Nephron progenitor cell (in vitro differentiated cells): ENCODE results near the gene CELF4.

Experiments
- DNase-seq: peaks from one replicate; pipeline ENCODE4 v3.0.0; 2021
- H3K27ac Mint-ChIP-seq: 2 replicates; pipeline ENCODE4 v1.8.0; 2021; ENCODE audit warnings: mild to moderate bottlenecking, moderate library complexity, mixed read lengths
- H3K27me3 Mint-ChIP-seq: 2 replicates; pipeline ENCODE4 v1.8.0; 2021; ENCODE audit warnings: mild to moderate bottlenecking, low read depth, mixed read lengths; ENCODE audit not compliant: poor library complexity
- H3K36me3 Mint-ChIP-seq: 2 replicates; pipeline ENCODE4 v1.8.0; 2021; ENCODE audit warnings: low read depth, mixed read lengths
- H3K4me1 Mint-ChIP-seq: 2 replicates; pipeline ENCODE4 v1.8.0; 2021; ENCODE audit warnings: mixed read lengths
- H3K4me3 Mint-ChIP-seq: 2 replicates; pipeline ENCODE4 v1.8.0; 2021; ENCODE audit warnings: mild to moderate bottlenecking, moderate library complexity, mixed read lengths
- H3K9me3 Mint-ChIP-seq: 2 replicates; pipeline ENCODE4 v1.8.0; 2021; ENCODE audit warnings: mild to moderate bottlenecking, moderate library complexity, mixed read lengths
- TF ChIP-seq, protein P1 (sequence below): fragments of 200-600 bp; sonication (generic); IDR thresholded peaks from 2 replicates; pipeline ENCODE4 v1.5.0; 2021; ENCODE audit warnings: antibody characterized with exemption

CELF4 gene

DNA sequence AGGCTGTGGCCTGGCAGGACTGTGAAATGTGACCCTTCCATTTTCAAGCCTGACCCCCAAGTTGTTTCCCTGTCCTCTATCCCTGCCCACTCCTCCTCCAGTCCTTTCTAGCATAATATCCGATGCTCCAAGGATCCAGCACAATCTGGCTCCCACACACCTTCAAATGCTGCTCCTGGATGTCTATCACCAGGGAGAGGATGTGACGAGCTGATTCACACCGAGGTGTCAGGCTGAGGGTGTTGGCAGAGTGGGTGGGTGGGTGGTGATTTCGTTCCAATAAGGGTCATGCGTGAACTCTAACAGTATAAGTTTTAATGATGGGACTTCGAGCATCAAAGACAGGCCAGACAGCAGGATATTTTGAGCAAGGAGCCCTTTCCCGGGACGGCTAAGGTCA, 107.8 kb downstream of the CELF4 start:
- H3K36me3 Mint-ChIP-seq: no peaks in the 10 kb centered on the region
- peak overlapping the region; percentile 29 for H3K4me3 Mint-ChIP-seq
- peaks cover 17% of the 10 kb centered on the region for H3K27me3 Mint-ChIP-seq

DNA sequence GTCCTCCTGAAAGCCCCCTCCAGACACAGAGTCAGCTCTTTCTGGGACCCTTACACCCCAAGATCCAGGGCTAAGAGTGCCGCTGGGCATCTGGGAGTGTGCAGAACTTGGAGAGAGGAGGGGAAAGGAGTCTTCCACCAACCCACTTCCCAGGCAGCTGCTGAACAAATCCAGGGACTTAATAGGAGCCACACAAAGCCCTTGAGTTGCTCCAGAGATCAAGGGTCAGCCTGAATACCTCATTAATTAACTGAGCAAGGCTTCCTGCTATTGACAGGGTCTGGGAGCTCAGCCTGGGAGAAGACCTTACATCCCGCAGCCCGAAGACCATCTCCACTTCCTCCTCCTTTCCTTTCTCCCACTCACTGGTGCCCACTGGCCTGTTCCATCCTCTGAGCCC, 108.3 kb downstream of the CELF4 start:
- Mint-ChIP-seq H3K27ac (peak overlapping the region; percentile 61), H3K36me3 (no peaks in the 10 kb centered on the region), H3K4me1 (peaks cover 66% of the 10 kb centered on the region), H3K9me3 (peaks cover 4% of the 10 kb centered on the region), H3K4me3 (peak overlapping the region; percentile 29), H3K27me3 (peaks cover 16% of the 10 kb centered on the region)
- TF ChIP-seq, protein P1, sequence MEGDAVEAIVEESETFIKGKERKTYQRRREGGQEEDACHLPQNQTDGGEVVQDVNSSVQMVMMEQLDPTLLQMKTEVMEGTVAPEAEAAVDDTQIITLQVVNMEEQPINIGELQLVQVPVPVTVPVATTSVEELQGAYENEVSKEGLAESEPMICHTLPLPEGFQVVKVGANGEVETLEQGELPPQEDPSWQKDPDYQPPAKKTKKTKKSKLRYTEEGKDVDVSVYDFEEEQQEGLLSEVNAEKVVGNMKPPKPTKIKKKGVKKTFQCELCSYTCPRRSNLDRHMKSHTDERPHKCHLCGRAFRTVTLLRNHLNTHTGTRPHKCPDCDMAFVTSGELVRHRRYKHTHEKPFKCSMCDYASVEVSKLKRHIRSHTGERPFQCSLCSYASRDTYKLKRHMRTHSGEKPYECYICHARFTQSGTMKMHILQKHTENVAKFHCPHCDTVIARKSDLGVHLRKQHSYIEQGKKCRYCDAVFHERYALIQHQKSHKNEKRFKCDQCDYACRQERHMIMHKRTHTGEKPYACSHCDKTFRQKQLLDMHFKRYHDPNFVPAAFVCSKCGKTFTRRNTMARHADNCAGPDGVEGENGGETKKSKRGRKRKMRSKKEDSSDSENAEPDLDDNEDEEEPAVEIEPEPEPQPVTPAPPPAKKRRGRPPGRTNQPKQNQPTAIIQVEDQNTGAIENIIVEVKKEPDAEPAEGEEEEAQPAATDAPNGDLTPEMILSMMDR: no peak
- peak; percentile 40 for DNase-seq

More for the DNA sequence above, 107.8 kb downstream of the CELF4 start:
- peaks cover 62% of the 10 kb centered on the region for H3K4me1 Mint-ChIP-seq
- DNase-seq: no peak
- TF ChIP-seq, protein P1: no peak
- peaks cover 4% of the 10 kb centered on the region for H3K9me3 Mint-ChIP-seq
- peak overlapping the region; percentile 61 for H3K27ac Mint-ChIP-seq

DNA sequence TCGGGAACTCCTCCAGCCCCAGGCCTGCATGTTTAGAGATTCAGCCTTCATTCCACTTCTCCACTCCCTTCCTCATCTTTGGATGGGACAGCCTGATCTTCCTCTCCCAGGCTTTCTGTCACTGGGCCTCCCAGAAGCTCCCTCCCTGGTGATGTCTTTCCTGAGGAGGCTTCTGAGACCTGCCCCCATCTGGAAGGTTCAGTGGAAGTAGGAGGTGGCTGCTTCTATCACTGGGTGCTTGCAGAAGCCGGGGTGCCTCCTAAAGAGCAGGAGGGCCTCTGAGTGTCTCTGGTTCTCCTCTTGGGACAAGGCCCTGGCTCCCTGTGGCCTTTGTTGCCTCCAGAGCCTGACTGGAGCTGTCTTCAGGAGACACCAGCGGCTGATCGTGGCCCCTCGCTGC, 108.7 kb downstream of the CELF4 start:
- Mint-ChIP-seq H3K4me1 (peaks cover 71% of the 10 kb centered on the region), H3K27ac (no peak overlapping the region), H3K27me3 (peaks cover 14% of the 10 kb centered on the region), H3K36me3 (no peaks in the 10 kb centered on the region), H3K4me3 (no peak overlapping the region), H3K9me3 (peaks cover 4% of the 10 kb centered on the region)
- no peak for DNase-seq
- TF ChIP-seq, protein P1: no peak

DNA sequence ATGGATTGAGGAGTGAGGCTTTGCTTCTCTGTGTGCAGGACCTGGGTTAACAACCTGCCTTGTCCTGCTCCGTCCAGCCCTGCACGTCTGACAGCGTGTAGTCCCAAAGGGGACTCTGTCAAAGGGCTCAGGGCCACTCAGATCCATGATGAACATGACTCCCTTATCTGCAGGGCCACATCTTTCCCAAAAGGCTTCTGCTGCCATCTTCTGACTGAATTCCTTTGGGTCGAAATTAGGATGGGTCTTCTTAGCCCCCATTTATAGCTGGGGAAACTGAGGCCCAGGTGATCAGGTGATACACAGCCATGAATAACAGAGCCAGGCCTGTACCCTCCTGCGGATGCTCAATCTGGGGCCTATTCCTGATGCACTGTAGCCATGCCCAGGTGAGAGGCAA, 109.2 kb downstream of the CELF4 start:
- Mint-ChIP-seq H3K27ac (no peak overlapping the region), H3K27me3 (peaks cover 14% of the 10 kb centered on the region), H3K9me3 (peaks cover 4% of the 10 kb centered on the region), H3K36me3 (no peaks in the 10 kb centered on the region), H3K4me3 (no peak overlapping the region), H3K4me1 (peaks cover 73% of the 10 kb centered on the region)
- TF ChIP-seq, protein P1: no peak
- DNase-seq: no peak

DNA sequence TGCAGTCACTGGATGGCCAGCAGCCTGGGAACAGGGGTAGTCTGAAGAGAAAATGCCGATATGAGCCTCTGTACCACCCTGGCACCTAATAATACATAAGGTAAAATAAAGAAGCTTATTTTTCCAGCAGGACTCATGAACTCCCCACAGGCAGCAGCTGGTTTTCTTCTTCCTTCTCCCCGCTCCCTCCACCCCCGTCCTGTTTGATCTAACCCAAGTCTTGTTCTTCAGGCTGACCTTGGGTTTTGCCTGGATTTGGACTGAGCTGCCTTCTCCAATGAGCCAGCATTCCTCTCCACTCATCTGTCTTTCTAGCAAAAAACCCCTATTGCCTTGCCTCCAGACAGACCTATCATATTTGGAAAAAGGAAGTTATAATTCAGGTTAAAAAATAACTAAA, 111.8 kb downstream of the CELF4 start:
- Mint-ChIP-seq H3K27me3 (peaks cover 5% of the 10 kb centered on the region), H3K36me3 (no peaks in the 10 kb centered on the region), H3K27ac (no peak overlapping the region), H3K4me1 (peaks cover 88% of the 10 kb centered on the region), H3K4me3 (no peak overlapping the region), H3K9me3 (no peaks in the 10 kb centered on the region)
- TF ChIP-seq, protein P1: no peak
- no peak for DNase-seq

DNA sequence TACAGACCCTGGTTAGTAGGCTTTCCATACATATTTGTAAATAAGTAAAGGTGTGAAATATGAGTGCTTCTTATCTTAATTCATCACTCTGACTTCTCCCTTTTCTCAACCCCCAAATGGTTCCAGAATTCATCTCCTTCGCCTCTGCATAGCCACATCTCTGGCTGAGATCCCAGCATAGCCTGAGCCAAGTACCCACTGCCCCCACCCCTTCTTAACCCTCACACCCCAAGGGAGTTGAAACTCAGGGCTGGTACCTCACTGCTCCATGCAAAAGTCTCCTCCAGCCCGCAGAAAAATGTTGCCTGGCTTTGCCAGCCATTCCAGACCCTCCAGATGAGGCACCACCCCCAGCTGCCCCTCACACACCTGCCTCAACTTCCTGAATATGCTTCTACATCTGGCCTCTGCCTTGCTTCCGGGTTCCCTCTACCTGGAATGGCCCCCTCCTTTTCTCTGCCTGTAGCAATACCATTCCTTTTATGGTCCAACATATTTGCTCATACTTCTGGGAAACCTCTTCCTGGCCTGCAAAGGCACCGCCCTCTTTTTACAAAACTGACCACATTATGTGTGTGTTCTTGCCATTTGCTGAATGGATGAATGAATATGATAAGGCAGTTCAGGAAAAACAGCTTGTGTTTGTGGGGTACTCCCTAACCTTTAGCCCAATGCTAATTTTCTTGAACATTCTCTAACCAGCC, 112.8 kb downstream of the CELF4 start:
- DNase-seq: no peak
- Mint-ChIP-seq H3K4me1 (peaks cover 83% of the 10 kb centered on the region), H3K4me3 (no peak overlapping the region), H3K27me3 (peaks cover 5% of the 10 kb centered on the region), H3K27ac (no peak overlapping the region), H3K36me3 (no peaks in the 10 kb centered on the region), H3K9me3 (no peaks in the 10 kb centered on the region)
- TF ChIP-seq, protein P1: no peak
